NCI-H69 (cell line): Measurements from ENCODE around the gene RBMS1.

ENCODE experiments used
- DNase-seq: peaks from one replicate; lab custom pipeline; 2025; lab: John Stamatoyannopoulos, UW

The RBMS1 gene

GRCh38 chr2:160362018-160362417, 131.6 kb downstream of the RBMS1 start:
- no peak for DNase-seq

DNA sequence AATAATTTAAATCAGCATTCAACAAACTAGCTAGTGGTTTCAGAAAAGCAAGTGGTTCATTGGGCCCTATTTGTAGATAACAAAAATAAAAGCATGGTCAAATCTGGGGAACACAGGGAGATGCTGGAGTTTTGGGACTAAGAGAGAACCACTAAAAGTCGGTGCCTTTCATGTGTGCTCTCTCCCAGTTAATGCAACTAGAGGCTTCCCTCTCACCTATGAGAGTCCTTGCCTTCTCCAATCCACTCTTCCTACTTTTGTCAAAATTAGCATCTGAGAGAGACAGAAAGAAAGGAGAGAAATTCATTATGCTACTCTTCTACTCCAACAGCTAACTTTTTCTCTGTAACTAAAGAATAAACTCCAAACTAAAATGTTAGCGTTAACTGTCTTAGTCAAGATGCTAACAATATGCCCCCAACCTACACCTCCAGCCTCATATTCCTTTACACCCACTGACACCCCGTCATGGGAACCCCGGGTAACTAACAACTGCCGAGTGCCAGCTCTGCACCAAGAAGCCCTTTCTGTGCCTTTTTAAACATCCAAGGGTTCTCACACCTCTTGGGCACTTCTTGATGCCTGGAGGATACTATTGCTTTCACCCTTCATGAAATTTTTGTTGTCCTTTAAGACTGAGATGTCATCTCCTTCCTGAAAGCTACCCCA, 133.4 kb downstream of the RBMS1 start:
- DNase-seq = no peak

- DNase-seq = no peak
Observed at GRCh38 chr2:160358046-160358445, 135.6 kb downstream of the RBMS1 start.

- DNase-seq = no peak
Observed at GRCh38 chr2:160356485-160356884, 137.1 kb downstream of the RBMS1 start.

DNA sequence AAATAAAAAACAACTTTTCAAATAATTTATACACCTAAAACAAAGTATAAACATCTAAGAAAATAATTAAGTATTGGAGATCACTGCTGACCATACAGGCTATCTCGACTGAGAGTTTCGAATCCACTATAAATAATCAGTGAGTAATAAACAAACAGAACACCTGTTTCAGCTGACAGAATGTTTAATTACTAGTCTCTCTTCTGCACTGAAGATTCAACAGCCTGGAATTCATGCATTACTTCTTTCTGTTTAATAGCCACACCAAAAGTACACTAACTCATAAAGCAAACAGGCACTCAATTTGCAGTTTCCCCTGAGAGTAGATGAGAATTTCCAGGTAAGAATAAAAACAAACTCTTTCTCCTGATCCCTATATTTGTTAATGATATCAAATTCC, 138.5 kb downstream of the RBMS1 start:
- DNase-seq = no peak

GRCh38 chr2:160354677-160355076, 138.9 kb downstream of the RBMS1 start:
- DNase-seq = no peak

DNA sequence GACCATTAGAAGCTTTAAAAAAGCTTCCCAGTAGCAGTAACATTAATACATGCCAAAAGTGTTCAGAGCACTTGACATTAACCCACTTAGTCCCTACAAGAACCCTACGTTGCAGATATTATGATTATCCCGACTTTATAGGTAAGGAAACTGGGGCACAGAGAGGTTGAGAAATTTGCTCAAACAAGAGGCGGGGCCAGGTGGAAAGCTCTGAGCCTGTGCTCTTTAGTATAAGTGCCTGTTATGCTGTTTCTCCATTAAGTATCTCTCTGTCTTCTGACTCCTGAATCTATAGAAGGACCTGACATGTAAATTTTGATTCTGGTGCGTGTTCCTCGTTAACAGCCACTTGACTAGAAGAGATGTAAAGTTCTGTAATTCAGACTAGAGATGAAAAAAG, 139.8 kb downstream of the RBMS1 start:
- DNase-seq = no peak

DNA sequence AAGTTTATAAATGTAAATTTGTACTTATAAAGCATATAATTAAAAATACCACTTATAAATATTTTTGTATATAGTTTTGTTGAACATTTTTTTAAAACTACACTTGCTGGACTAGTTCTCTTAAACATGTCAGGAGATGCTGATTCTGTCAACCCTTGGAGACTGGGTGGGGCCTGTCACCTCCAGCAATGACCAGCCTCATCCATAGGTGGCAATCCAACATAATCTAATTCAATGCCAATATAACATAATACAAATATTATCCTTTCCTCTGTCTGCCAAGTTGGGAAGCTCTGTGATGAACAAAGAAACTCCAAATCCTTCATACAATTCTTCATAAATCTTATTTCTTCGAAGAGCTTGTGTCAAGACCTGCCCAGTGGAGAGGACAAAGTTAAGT, 140.4 kb downstream of the RBMS1 start:
- no peak for DNase-seq

DNA sequence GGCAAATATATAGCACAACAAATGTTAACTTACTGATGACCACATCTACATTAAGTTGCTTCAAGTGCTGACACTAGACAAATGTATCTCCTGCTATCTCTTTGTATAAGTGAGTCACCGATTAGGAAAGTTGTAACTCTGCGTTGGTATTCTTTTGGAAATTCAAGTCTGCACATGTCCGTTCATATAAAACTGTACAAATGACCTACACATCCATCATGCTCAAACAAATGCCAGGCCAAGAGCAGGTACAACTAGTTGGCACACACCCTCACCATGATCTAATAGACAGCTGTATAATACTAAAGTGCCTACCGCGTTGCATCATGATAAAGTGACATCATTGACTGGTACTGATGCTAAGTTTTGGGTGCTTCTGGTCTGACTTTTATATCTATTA, 141.1 kb downstream of the RBMS1 start:
- no peak for DNase-seq

GRCh38 chr2:160351956-160352355, 141.7 kb downstream of the RBMS1 start:
- no peak for DNase-seq

DNA sequence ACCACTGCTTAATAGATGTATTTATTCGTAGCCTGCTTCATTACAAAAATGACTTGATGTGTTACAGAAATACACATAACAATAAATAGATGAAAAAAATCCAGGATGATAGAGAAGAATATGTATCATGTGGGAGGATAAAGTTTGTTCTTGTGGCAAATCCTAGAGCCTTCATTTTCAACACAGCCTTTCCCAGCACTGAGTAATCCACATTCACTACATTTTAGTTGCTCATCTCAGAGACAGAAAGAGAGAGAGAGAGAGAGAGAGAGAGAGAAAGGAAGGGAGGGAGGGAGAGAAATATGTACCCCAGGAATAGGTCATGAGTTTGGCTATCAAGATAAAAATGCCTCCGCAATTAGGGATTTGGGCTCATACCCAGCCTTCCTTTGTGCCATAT, 144.3 kb downstream of the RBMS1 start:
- no peak for DNase-seq

- no peak for DNase-seq
Observed at GRCh38 chr2:160347269-160347863, 146.2 kb downstream of the RBMS1 start.

DNA sequence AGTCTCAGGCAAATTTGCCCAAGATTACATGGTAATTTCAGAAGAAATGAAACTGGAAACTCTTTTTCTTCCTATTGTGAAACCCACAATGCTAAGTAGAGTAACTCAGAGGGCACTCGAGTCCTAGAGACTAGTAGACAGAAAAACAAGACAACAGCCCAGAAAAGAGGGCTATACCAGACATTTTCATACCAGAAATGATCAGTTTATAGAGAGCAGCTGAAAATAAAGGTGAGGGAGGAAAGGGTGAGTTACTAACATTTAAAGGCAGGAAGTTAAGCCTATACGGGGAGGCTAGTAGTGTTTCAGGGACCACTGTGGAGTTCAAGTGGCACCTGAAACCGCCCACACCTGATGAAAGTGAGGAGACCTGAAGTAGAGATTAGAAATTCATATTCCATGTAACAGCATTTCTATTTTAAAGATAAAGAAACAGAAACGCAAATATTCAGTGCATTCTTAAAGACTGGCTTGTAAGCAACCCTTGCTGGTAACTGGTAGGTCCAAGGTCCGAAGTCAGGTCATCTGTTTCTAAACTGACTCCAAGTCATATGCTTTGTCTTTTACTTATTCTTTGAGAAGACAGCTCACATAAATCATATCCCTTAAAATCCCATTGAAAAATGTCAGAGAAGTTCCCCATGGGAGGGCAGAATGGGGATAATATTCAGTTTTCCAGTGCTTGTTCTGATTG, 148.4 kb downstream of the RBMS1 start:
- DNase-seq = no peak

DNA sequence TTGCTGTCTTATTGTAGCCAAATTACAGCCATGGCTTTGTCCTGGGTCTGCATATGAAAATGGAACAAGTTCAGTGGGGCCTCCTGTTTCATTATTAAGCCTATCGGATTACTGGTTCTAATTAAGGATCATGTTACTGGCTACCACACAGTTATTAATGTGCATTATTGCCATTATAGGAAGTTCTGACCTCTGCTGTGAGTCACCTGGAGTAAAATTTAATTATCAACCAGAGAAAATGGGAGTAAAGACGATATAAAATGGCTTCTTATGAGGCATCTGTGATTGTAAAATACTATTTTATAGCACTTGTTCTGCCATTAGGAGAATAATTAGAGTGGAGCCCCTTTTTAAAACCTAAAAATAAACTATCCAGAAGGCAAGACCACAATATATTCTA, 150.2 kb downstream of the RBMS1 start:
- no peak for DNase-seq

GRCh38 chr2:160339726-160340125, 153.9 kb downstream of the RBMS1 start:
- no peak for DNase-seq

- no peak for DNase-seq
Observed at GRCh38 chr2:160338901-160339685, 154.5 kb downstream of the RBMS1 start.

GRCh38 chr2:160337728-160338127, 155.9 kb downstream of the RBMS1 start:
- DNase-seq = no peak

GRCh38 chr2:160336635-160337034, 157.0 kb downstream of the RBMS1 start:
- DNase-seq = no peak

GRCh38 chr2:160336105-160336504, 157.5 kb downstream of the RBMS1 start:
- no peak for DNase-seq

DNA sequence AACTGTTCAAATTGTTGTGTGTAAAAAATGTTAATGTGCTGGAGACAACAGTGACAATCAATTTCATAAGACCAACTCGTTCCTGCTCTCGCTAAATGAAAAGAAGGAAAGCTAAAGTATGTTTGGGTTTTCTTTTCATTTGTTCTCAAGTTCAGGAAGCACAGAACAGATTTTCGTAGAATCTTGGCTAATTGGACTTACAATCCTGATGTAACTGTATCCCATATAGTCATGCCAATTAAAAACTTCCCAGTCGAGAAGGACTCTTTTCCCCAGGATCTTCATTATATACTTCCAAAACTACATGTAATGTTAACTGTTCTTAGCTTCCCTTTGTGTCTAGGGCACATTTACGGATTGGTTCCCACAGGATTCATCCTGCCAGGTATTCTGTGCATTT, 158.2 kb downstream of the RBMS1 start:
- DNase-seq = no peak

GRCh38 chr2:160334028-160334741, 159.4 kb downstream of the RBMS1 start:
- DNase-seq = no peak
